Measurements from ENCODE around the gene ARHGEF7.

ARHGEF7 gene

DNA sequence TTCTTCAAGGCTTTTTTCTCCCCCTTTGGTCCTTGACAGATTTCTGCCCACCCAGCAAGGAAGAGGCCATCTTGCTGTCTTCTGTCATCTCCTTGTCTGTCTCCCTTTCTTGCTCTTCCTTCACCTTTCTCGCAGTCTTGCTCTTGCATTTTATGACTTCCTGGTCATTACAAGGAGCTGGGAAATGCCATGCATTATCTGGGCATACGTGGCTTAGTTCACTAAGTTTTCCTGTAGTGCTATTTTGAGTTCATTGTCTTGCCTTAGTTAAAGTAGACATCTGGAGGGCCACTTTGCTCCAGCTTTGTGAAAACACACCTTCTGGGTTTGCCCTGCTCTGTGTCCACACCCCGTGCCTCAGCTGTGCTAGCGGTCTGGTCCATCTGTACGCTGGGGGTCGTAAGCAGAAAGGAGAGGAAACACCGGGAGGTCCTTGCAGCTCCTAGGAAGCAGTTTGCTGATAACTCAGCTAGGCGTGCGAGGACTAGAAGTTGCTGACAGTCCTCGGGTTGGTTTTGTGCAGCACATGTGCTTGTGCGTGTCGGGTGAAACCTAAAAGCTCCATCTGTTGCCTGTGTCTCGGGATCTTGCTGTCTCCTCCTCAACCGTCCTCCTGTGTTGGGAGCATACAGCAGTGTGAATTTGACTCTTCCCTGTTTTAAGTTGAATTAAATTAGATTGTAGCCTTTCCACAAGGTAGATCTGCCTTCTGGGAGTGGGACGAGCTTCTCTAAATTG, 59.4 kb downstream of the ARHGEF7 start:
- TF ChIP-seq, protein P1, sequence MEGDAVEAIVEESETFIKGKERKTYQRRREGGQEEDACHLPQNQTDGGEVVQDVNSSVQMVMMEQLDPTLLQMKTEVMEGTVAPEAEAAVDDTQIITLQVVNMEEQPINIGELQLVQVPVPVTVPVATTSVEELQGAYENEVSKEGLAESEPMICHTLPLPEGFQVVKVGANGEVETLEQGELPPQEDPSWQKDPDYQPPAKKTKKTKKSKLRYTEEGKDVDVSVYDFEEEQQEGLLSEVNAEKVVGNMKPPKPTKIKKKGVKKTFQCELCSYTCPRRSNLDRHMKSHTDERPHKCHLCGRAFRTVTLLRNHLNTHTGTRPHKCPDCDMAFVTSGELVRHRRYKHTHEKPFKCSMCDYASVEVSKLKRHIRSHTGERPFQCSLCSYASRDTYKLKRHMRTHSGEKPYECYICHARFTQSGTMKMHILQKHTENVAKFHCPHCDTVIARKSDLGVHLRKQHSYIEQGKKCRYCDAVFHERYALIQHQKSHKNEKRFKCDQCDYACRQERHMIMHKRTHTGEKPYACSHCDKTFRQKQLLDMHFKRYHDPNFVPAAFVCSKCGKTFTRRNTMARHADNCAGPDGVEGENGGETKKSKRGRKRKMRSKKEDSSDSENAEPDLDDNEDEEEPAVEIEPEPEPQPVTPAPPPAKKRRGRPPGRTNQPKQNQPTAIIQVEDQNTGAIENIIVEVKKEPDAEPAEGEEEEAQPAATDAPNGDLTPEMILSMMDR (IDR thresholded peaks at IDR 0.05; ENCODE audit: control insufficient read depth, insufficient read depth, low read depth, low read length, missing control alignments) = no peak
- DNase-seq (ENCODE audit: low read depth) = no peak
- H3K4me3 ChIP-seq (ENCODE audit: control insufficient read depth, low read depth, low read length) = no peak overlapping the region

DNA sequence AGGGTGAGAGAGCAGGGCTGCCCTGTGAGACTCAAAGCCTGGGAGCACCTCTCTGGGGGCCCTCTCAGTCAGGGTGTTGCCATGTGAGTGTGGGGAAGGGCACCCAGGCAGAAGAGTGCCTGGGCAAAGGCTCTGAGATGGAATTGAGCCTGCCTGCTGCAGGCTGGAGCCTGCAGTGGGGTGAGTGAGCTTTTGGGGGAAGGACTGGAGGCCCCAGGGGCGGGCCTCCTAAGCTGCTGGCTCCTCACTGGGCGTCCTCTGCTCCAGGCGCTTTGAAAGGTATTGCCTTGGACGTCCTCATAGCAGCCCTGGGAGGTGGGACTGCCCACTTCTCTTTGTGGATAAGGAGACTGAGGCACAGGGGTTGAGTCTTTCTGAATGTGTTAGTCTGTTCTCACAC, 60.3 kb downstream of the ARHGEF7 start:
- DNase-seq (ENCODE audit: low read depth) = no peak
- H3K4me3 ChIP-seq (ENCODE audit: control insufficient read depth, low read depth, low read length) = no peak overlapping the region
- TF ChIP-seq, protein P1 (IDR thresholded peaks at IDR 0.05; ENCODE audit: control insufficient read depth, insufficient read depth, low read depth, low read length, missing control alignments) = no peak

DNA sequence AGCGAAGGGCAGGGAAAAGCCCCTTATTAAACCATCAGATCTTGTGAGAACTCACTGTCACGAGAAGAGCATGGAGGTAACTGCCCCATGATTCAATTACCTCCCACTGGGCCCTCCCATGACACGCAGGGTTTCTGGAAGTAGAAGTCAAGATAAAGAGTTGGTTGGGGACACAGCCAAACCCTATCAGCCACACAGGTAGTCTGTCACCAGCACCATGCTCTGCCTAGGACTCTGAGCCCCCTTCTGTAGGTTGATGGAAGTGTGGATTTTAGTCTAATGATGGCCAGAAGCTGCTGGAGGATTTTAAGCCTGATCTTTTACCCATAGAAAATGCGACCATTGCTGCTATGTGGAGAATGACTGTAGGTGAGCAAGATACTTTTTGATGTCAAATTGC, 60.8 kb downstream of the ARHGEF7 start:
- no peak for DNase-seq (ENCODE audit: low read depth)
- TF ChIP-seq, protein P1 (IDR thresholded peaks at IDR 0.05; ENCODE audit: control insufficient read depth, insufficient read depth, low read depth, low read length, missing control alignments) = no peak
- no peak overlapping the region for H3K4me3 ChIP-seq (ENCODE audit: control insufficient read depth, low read depth, low read length)

DNA sequence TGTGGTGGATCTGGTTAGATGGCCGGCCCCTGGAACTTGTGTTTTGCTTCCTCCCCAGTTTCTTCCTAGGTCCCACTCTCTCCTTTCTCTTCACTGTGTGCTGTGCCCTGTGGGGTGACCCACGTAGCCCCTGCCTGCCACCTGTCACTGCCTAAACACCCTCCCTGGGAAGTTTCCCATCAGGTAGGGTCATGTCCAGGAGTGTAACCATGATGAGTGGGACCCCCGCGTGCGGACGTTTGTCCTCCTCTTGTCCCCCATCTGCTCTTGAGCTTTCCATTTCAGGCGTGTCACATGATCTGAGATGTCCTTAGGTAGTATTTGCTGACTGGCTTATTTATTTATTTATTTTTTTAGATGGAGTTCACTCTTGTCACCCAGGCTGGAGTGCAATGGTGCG, 61.3 kb downstream of the ARHGEF7 start:
- TF ChIP-seq, protein P1 (IDR thresholded peaks at IDR 0.05; ENCODE audit: control insufficient read depth, insufficient read depth, low read depth, low read length, missing control alignments) = no peak
- DNase-seq (ENCODE audit: low read depth) = no peak
- H3K4me3 ChIP-seq (ENCODE audit: control insufficient read depth, low read depth, low read length) = no peak overlapping the region

DNA sequence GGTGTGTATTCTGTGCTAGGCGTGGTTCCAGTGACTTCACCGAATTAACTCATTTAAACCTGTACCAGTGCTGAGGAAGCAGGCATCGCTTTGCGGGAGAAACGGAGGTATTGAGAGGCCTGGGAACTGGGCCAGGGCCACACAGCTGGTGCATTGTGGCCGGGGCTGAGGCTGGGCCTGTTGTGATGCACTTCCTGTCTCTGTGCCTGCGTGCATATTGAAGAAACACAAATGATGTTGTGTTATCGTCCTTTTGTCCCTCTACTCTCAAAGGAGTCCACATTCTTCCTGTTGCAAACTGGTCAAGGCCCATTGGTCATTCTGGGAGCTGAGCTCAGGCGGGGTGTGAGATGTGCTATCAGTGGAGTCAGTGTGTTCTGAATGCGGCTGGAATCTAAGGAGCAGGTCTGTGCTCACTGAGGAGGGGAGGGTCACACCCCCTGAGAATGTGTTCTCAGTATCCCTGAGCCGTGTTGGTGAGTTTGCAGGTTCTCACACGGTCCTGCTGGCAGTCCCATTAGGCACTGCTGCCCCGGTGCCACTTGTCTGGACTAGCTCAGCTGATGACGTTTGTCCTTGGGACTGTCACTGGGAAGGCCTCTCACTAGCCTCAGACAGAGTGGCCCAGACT, 62.1 kb downstream of the ARHGEF7 start:
- TF ChIP-seq, protein P1 (IDR thresholded peaks at IDR 0.05; ENCODE audit: control insufficient read depth, insufficient read depth, low read depth, low read length, missing control alignments) = no peak
- H3K4me3 ChIP-seq (ENCODE audit: control insufficient read depth, low read depth, low read length) = no peak overlapping the region
- DNase-seq (ENCODE audit: low read depth) = no peak

DNA sequence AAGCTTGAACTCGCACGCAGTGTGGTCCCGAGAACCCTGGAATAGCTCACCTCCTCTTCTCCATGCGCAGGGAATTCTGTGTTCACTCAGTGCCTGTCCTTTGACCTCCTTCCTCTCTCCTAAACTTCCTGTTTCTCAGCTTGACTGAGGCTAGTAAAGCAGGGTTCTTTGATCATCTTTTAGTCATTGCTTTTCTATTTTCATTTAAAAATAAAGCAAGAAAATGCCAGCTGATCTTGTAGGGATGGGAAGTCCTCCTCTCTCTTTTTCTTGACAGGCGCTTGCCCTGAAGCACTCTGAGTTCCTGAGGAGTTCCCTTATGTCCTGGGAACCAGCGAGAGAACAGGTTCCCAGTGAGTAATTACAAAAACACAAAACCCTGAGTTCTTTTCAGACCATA, 62.8 kb downstream of the ARHGEF7 start:
- no peak overlapping the region for H3K4me3 ChIP-seq (ENCODE audit: control insufficient read depth, low read depth, low read length)
- DNase-seq (ENCODE audit: low read depth) = no peak
- TF ChIP-seq, protein P1 (IDR thresholded peaks at IDR 0.05; ENCODE audit: control insufficient read depth, insufficient read depth, low read depth, low read length, missing control alignments) = no peak
